GM18951 (cell line): Measurements from ENCODE around the gene PTPN6.
"Not testable (repeated sequence)": the region's sequence is repeated elsewhere in the genome, so short reads cannot be mapped to it uniquely, and the experiment has no call there.

Experiments used
- POLR2A ChIP-seq: IDR thresholded peaks from 4 replicates; pipeline ENCODE4 v1.6.1; 2011; ENCODE audit warnings: mild to moderate bottlenecking; ENCODE audit not compliant: insufficient read length, insufficient read depth; ENCODE audit errors: extremely low read depth
- in situ Hi-C: fragments of 300-500 bp; cut with MboI; formaldehyde crosslinking; loops from one replicate; pipeline ENCODE4 v1.12.0; 2022; ENCODE audit warnings: low sequenced_read_pairs, mixed read lengths, inconsistent platforms; ENCODE audit not compliant: unreplicated experiment

The PTPN6 gene

DNA sequence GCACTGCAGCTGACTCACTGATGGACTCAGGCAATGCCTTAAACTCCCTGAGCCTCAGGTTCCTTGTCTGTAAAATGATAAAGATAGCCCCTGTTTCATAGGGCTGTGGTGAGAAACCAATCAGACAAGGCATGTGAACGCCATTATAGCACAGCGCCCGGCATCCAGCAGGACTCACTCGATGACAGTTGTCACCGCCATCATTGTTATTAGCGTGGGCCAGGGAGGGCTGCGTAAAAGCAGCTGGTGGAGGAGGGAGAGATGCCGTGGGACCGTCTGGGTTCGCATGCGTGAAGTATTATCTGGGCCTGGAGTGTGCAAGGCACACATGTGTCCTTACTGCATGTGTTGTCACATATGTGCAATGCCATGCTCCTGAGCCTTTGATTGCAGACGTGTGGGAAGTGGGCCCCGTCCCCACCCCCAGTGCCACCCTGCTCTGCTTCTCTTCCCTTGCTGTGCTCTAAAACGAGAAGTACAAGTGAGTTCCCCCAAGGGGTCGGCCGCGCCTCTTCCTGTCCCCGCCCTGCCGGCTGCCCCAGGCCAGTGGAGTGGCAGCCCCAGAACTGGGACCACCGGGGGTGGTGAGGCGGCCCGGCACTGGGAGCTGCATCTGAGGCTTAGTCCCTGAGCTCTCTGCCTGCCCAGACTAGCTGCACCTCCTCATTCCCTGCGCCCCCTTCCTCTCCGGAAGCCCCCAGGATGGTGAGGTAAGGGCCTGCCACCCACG lies at the start of gene PTPN6:
PTPN6 (plus strand) TSS at position 546 of the 730 bp plus-strand sequence; CDS start at position 703, 157 bp downstream.
- peak; percentile 95 for TF ChIP-seq POLR2A
- in situ Hi-C loops, result no loop called here

DNA sequence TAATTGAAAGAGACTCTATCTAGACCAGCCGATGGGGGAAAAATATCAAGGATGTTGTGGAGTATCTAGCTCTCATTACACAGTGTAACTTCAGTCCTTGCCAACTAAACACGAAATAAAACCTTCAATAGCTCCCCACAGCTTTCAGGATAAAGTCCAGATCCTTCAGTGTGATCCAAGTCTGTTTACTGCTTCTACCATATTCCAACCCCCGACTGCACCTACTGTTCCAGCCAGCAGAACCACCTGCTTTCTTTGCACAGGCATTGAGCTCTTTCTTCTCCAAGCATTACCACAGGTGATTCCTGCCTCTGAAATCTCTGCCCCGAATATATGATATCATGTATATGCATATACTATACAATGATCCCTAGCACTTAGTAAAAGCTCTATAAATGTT lies 48.7 kb upstream of the PTPN6 start:
- in situ Hi-C loops, result no loop called here
- no peak for TF ChIP-seq POLR2A

DNA sequence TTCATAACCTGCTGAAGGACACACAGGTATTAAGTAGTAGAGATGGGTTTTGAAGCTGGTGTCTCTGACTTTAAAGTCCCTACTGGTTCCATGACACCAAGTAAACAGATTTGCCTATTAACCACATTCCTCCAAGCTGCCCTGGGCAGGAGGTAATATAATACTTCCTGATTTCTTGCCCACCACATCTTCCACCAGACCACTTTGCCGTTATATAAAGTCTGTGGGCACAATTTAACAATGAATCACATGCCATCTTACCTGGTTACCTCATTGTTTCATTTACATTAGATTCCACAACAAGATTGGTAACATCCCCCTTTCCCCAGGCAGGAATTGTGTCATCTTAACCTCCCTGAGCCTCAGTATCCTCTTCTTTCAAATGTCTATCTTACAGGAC lies 47.4 kb upstream of the PTPN6 start:
- in situ Hi-C loops, result no loop called here
- TF ChIP-seq POLR2A, result no peak

GRCh38 chr12:6904280-6905276 lies 46.6 kb upstream of the PTPN6 start, which contains the start of gene LRRC23:
Gene LRRC23 (plus strand): TSS chr12:6904822. CDS start chr12:6905634, 812 bp downstream.
- peak; percentile 63 for TF ChIP-seq POLR2A

DNA sequence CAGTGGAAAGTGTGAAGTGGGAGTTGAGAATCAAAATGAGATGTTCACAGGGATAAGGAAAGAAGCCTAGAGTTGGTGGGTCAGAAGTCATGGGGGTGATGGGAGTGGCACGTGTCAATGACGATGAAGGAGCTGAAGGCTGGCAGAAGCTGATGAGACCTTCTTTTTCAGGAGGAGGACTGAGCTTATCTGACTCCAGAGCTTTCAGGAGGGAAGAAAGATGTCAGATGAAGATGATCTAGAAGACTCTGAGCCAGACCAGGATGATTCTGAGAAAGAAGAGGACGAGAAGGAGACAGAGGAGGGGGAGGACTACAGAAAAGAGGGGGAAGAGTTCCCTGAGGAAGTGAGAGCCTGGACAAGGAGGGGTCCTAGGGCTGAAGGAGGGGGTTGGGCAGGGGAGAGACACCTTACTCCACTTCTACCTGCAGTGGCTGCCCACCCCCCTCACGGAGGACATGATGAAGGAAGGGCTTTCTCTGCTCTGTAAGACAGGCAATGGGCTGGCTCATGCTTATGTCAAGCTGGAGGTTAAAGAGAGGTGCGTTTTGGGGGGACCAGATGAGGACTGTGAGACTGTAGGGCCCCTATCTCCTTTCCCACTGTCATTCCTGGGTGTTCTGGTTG lies 45.6 kb upstream of the PTPN6 start:
- in situ Hi-C loops, result no loop called here

More at GRCh38 chr12:6904280-6905276, 46.6 kb upstream of the PTPN6 start, which contains the start of gene LRRC23:
- in situ Hi-C loops, result no loop called here

DNA sequence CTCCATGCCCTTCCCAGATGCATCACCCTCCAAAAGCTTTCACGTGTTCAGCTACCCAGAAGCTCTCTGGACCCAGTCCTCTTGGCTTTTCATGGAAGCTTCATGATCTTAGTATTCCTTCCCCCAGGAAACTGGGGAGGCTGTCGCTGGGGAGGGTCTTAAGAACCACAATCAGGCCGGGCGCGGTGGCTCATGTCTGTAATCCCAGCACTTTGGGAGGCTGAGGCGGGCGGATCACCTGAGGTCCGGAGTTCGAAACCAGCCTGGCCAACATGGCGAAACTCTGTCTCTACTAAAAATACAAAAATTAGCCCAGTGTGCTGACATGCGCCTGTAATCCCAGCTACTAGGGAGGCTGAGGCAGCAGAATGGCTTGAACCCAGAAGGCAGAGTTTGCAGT lies 43.0 kb upstream of the PTPN6 start:
- in situ Hi-C loops, result not testable (repeated sequence)

More for the DNA sequence above, 45.6 kb upstream of the PTPN6 start:
- TF ChIP-seq POLR2A, result no peak

DNA sequence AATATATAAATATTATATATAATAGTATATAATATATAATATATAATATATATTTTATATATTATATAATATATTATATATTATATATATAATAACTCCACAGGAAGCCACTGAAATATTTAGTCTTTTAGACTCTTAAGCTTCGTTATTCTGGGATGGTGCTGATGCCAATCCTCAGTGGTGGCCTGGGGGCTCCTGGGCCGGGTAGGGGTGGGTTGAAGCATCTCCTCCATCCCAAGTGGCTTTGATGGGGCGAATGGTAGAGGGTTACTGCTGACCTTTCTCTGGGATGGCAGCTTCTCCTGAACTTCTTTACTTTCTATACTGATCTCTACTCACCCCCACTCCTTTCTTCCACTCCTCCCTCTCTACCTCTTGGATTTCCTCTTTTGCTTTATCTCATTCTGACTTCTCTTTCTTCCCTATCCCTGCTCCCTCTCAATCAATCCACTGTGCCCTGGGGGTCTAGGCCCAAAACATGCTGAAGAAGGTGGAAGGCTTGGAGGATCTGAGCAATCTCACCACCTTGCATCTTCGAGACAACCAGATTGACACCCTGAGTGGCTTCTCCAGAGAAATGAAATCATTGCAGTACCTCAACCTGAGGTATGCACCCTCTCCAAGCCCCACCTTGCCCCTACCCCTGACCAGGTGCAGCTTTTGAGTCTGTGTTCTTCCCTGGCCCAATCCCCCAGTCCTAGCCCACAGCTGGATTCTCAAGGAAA lies 41.6 kb upstream of the PTPN6 start:
- TF ChIP-seq POLR2A, result no peak
- in situ Hi-C loops, result no loop called here

DNA sequence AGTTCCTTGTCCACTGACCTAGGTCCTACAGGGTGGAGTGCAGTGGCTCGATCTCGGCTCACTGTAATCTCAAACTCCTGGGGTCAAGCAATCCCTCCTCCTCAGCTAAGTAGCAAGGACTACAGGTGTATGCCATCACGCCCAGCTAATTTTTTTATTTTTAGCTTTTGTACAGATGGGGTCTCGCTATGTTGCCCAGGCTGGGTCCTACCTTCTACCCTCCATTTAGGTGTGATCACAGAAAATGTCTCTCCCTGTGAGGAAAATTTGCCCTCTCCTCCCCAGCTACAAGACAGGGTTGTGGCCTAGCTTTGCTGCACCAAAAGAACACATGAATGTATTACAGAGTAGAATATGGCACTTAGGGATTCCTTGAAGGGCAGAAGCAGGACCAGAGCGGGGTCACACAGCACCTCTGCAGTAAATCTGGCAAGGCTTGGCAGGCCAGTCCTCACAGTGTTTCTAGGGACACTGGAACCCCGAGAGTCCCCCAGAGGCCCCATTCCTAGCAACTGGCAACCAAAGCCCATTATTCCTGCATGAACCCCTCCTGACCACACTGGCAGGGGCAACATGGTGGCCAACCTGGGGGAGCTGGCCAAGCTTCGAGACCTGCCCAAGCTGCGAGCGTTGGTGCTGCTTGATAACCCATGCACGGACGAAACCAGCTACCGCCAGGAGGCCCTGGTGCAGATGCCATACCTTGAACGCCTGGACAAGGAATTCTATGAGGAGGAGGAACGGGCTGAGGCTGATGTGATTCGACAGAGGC lies 38.8 kb upstream of the PTPN6 start:
- in situ Hi-C loops, result no loop called here
- TF ChIP-seq POLR2A, result no peak

- peak; percentile 55 for TF ChIP-seq POLR2A
- in situ Hi-C loops, result no loop called here
These were observed 36.8 kb upstream of the PTPN6 start, which contains the start of gene ENO2 for GRCh38 chr12:6914246-6914946. Gene ENO2 (plus strand): TSS chr12:6914580. CDS start chr12:6915833, 1,253 bp downstream.

DNA sequence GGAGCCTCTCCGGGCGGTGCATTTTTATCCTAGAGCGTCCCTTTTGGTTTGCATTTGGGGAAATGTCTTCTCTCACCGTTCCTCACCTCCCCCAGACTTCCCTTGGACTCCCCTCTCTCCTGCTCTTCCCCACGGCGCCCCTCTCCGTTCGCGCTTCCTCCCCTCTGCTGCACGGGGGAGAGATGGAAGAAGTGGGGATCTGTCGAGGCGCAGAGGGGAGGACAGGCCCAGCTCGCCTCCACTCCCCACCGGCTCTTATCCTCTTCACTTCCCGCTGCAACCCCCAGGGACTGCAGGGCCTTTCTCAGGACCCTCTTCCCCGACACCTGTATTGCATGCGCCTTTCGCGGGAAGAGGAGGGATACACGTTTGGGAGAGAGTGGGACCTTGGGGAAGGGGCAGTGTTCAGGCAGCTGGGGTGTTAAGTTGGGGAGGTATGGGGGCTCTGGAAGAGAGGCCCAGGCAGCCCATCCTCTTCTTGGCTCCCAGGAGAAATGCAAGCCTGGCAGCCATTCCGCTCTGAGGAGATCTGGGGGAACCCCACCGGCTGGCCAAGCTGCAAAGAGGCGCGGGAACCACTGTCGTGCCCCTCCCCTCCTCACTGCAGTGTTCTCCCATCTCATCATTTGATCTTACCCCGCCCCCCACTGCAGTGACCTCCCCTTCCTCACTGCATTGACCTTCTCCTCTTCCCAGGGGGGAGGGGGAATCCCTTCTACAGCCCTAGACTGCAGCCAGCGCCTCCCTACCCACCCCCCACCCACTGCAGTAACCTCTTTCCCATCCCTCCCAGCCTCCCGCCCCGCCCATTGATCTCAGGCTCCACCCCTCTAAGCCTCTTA lies 36.0 kb upstream of the PTPN6 start:
- in situ Hi-C loops, result no loop called here

GRCh38 chr12:6915789-6916285 lies 35.3 kb upstream of the PTPN6 start:
- in situ Hi-C loops, result no loop called here
- TF ChIP-seq POLR2A, result no peak

More for the DNA sequence above, 36.0 kb upstream of the PTPN6 start:
- no peak for TF ChIP-seq POLR2A
